ENCODE measurements around the gene PFDN4. TPM values are rescaled to one million over a fixed set of nuclear protein-coding genes. Genes with fewer than 3 reads are reported as not detected.

Gene PFDN4
- total RNA-seq, 1 donor from 2014 or later = 15.3 TPM

DNA sequence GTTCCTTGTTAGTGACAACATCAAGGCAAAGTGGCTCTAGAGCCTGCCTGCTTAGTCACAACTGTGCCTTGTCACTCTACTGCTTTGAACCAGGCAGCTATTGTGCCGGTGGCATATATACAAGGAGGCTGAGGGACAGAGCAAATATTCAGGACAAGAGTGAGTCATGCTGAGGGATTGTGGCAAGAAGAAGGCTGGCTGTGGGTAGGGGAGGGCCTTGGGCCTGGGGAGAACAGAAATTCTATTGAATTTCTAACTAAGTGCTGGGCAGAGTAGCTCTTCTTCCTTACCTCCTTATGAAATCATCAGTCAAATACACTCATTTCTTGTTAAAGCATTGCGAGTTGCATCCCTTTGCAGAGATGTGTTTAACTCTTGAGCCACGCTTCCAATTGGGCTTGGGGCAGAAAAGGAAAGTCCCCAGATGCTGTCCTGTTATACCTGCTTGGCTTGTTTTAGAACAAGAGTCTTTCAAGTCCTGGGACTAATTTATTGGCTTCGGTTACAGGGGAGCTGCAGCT lies 59.7 kb downstream of the PFDN4 start:
- Histone ChIP-seq H3K36me3 (no peaks in the 10 kb centered on the region), H3K27me3 (ENCODE audit: low read depth) (no peaks in the 10 kb centered on the region), H3K4me3 (no peak overlapping the region), H3K9me3 (no peaks in the 10 kb centered on the region), H3K4me1 (no peaks in the 10 kb centered on the region), H3K27ac (no peak overlapping the region)
- ATAC-seq = peak; percentile 70 to 87
- intact Hi-C loops (cut with DNase I) = no loop called here
- TF ChIP-seq, protein P1, sequence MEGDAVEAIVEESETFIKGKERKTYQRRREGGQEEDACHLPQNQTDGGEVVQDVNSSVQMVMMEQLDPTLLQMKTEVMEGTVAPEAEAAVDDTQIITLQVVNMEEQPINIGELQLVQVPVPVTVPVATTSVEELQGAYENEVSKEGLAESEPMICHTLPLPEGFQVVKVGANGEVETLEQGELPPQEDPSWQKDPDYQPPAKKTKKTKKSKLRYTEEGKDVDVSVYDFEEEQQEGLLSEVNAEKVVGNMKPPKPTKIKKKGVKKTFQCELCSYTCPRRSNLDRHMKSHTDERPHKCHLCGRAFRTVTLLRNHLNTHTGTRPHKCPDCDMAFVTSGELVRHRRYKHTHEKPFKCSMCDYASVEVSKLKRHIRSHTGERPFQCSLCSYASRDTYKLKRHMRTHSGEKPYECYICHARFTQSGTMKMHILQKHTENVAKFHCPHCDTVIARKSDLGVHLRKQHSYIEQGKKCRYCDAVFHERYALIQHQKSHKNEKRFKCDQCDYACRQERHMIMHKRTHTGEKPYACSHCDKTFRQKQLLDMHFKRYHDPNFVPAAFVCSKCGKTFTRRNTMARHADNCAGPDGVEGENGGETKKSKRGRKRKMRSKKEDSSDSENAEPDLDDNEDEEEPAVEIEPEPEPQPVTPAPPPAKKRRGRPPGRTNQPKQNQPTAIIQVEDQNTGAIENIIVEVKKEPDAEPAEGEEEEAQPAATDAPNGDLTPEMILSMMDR (IDR thresholded peaks at IDR 0.05) = no peak
- no peak for DNase-seq

DNA sequence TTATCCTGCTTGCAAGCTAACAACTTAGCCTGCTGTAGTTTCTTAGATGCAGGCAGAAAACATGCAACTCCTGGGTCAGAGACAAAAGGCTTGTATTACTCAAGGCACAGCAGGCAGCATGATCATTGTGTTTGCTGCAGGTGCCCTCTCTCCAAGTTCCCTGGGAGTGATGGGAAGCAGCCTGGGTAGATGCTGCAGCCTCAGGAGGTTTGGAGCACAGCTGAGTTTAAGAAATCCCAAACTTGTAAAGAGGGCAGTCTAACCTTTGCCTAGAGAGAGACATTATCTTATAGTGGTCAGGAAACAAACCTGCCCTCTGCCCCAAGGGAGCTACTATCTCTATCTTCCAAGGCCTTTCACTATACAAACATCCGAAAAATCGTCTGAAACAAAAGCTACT lies 61.1 kb downstream of the PFDN4 start:
- TF ChIP-seq, protein P1 (IDR thresholded peaks at IDR 0.05) = no peak
- Histone ChIP-seq H3K36me3 (no peaks in the 10 kb centered on the region), H3K27ac (no peak overlapping the region), H3K9me3 (no peaks in the 10 kb centered on the region), H3K4me1 (no peaks in the 10 kb centered on the region), H3K4me3 (no peak overlapping the region), H3K27me3 (ENCODE audit: low read depth) (no peaks in the 10 kb centered on the region)
- ATAC-seq = no peak
- intact Hi-C loops (cut with DNase I) = no loop called here
- DNase-seq = no peak

Other genes starting within 250 kb of the PFDN4 start
- 2.8 TPM for gene BCAS1, start 137.5 kb upstream of the PFDN4 start, total RNA-seq
- gene CYP24A1, start 34.1 kb upstream of the PFDN4 start, total RNA-seq = 0.21 TPM

All from lower lobe of right lung (tissue), 2 donors.